Stimulated activated CD4-positive, alpha-beta T cell treated with anti-CD3 and anti-CD28 coated beads, Interleukin-15, amount 100 ng/mL, for 24 hours (primary cell): ENCODE data around the gene HSD3B7.
"Not testable (repeated sequence)": the region's sequence is repeated elsewhere in the genome, so short reads cannot be mapped to it uniquely, and the experiment has no call there.

Source experiments
- DNase-seq: peaks from one replicate; pipeline ENCODE4 v3.0.0-alpha.2; 2020

HSD3B7 gene

GRCh38 chr16:30984669-30985400 lies at the start of gene HSD3B7:
Gene HSD3B7 (plus strand): TSS chr16:30985207. CDS start chr16:30985659, 452 bp downstream.
- DNase-seq: peak; percentile 88

- DNase-seq: no peak
These were observed 47.3 kb upstream of the HSD3B7 start for GRCh38 chr16:30937692-30938091.

- not testable (repeated sequence) for DNase-seq
These were observed 45.4 kb upstream of the HSD3B7 start for GRCh38 chr16:30939571-30939970.

GRCh38 chr16:30941600-30942425 lies 43.2 kb upstream of the HSD3B7 start:
- peak; percentile 78 for DNase-seq

- no peak for DNase-seq
These were observed 42.6 kb upstream of the HSD3B7 start for GRCh38 chr16:30942426-30942806.

- no peak for DNase-seq
These were observed 40.7 kb upstream of the HSD3B7 start for GRCh38 chr16:30944352-30944751.

- DNase-seq: no peak
These were observed 38.1 kb upstream of the HSD3B7 start for GRCh38 chr16:30946671-30947540.

GRCh38 chr16:30947541-30947858 lies 37.5 kb upstream of the HSD3B7 start:
- no peak for DNase-seq

- DNase-seq: no peak
These were observed 36.9 kb upstream of the HSD3B7 start for GRCh38 chr16:30947859-30948666.

GRCh38 chr16:30948667-30949649 lies 36.0 kb upstream of the HSD3B7 start, which contains the start of gene ORAI3:
Gene ORAI3 (plus strand): TSS chr16:30949068. CDS start chr16:30949290, 222 bp downstream.
- peak; percentile 70 for DNase-seq

GRCh38 chr16:30949650-30950515 lies 35.1 kb upstream of the HSD3B7 start:
- peak; percentile 57 for DNase-seq

GRCh38 chr16:30950516-30951065 lies 34.4 kb upstream of the HSD3B7 start:
- DNase-seq: no peak

- no peak for DNase-seq
These were observed 33.8 kb upstream of the HSD3B7 start for GRCh38 chr16:30951193-30951592.

- no peak for DNase-seq
These were observed 33.3 kb upstream of the HSD3B7 start for GRCh38 chr16:30951750-30952149.

GRCh38 chr16:30953111-30953510 lies 31.9 kb upstream of the HSD3B7 start:
- DNase-seq: no peak

GRCh38 chr16:30953511-30954124 lies 31.4 kb upstream of the HSD3B7 start:
- peak; percentile 77 for DNase-seq

GRCh38 chr16:30954993-30955392 lies 30.0 kb upstream of the HSD3B7 start:
- no peak for DNase-seq

GRCh38 chr16:30956601-30957455 lies 28.2 kb upstream of the HSD3B7 start:
- peak; percentile 96 for DNase-seq
